T-cell (primary cell): Measurements from ENCODE around the gene UBE2H. TPM values are rescaled to one million over a fixed set of nuclear protein-coding genes. Genes with fewer than 3 reads are reported as not detected.
A peak's percentile ranks its signal among the peaks of the same experiment; 100 is the strongest.

Experiments
- ATAC-seq, 4 experiments: fragments of 200-7000 bp in 3 of 4; fragments of 150-1000 bp in 1 of 4; cut with Tn5 transposase; replicated peaks in 1 of 4; 1 replicate in 3 of 4; 2 replicates in 1 of 4; pipeline ENCODE4 v1.10.0; 2021; ENCODE audit warnings: moderate library complexity in 3 of 4, mild to moderate bottlenecking in 2 of 4, moderate number of reproducible peaks in 1 of 4
- CTCF ChIA-PET, 2 donors: fragments of 300-600 bp; sonication (Branson Sonifier 250); formaldehyde crosslinking; loops; one replicate each; lab custom pipeline; 2022; ENCODE audit warnings: antibody characterized with exemption in 2 of 2; lab: Charles Lee
- POLR2A ChIA-PET, 2 donors: fragments of 300-600 bp; sonication (Branson Sonifier 250); formaldehyde crosslinking; loops; one replicate each; lab custom pipeline; 2022; ENCODE audit warnings: antibody characterized with exemption in 2 of 2; lab: Charles Lee
- DNase-seq, 35 experiments: peaks; one replicate each; pipeline versions ENCODE4 v3.0.0 to v3.0.0-alpha.2; 2013 to 2023
- H3K27ac ChIP-seq: one replicate; pipeline ENCODE4 v1.5.1; 2013; ENCODE audit warnings: low read length
- H3K27me3 ChIP-seq, 2 experiments: replicated peaks in 1 of 2; 1 replicate in 1 of 2; 2 replicates in 1 of 2; pipeline versions ENCODE4 v1.6.1 to v1.7.0; 2013; ENCODE audit warnings: low read length in 1 of 2, mixed read lengths in 1 of 2; ENCODE audit not compliant: control insufficient read depth in 2 of 2, insufficient read depth in 2 of 2; ENCODE audit errors: extremely low read depth in 1 of 2
- H3K36me3 ChIP-seq, 2 donors: 1 replicate in 1 of 2; 2 replicates in 1 of 2; pipeline versions ENCODE4 v1.6.1 to v1.7.0; 2013; ENCODE audit warnings: low read length in 1 of 2; ENCODE audit not compliant: control insufficient read depth in 2 of 2, insufficient read depth in 1 of 2; ENCODE audit errors: extremely low read depth in 1 of 2
- H3K4me1 ChIP-seq, 2 experiments: 1 replicate in 1 of 2; 2 replicates in 1 of 2; pipeline versions ENCODE4 v1.6.1 to v1.7.0; 2013; ENCODE audit warnings: low read length in 2 of 2, mixed read lengths in 1 of 2; ENCODE audit not compliant: insufficient read depth in 2 of 2, control insufficient read depth in 1 of 2; ENCODE audit errors: extremely low read depth in 1 of 2
- H3K4me3 ChIP-seq, 2 donors: 1 replicate in 1 of 2; 2 replicates in 1 of 2; pipeline versions ENCODE4 v1.5.1 to v1.7.0; 2013; ENCODE audit warnings: mild to moderate bottlenecking in 2 of 2, low read length in 1 of 2, moderate library complexity in 1 of 2; ENCODE audit not compliant: control insufficient read depth in 1 of 2; ENCODE audit errors: extremely low read depth in 1 of 2
- H3K9me3 ChIP-seq: 2 replicates; pipeline ENCODE4 v1.7.0; 2013
- H3K27ac Mint-ChIP-seq, 2 donors: one replicate each; pipeline ENCODE4 v1.8.0; 2020 to 2021; ENCODE audit warnings: mild to moderate bottlenecking in 2 of 2, mixed read lengths in 2 of 2
- H3K27me3 Mint-ChIP-seq, 2 donors: one replicate each; pipeline ENCODE4 v1.8.0; 2021 to 2022; ENCODE audit warnings: mixed read lengths in 2 of 2
- H3K36me3 Mint-ChIP-seq: one replicate; pipeline ENCODE4 v1.8.0; 2021; ENCODE audit warnings: mixed read lengths
- H3K4me1 Mint-ChIP-seq, 3 donors: one replicate each; pipeline ENCODE4 v1.8.0; 2020 to 2022; ENCODE audit warnings: mixed read lengths in 3 of 3, mild to moderate bottlenecking in 1 of 3
- H3K4me3 Mint-ChIP-seq, 3 donors: one replicate each; pipeline ENCODE4 v1.8.0; 2020 to 2022; ENCODE audit warnings: mild to moderate bottlenecking in 3 of 3, mixed read lengths in 3 of 3, moderate library complexity in 3 of 3
- H3K9me3 Mint-ChIP-seq, 3 donors: one replicate each; pipeline ENCODE4 v1.8.0; 2020 to 2022; ENCODE audit warnings: mixed read lengths in 3 of 3
- WGBS: methylation state at CpG from one replicate; pipeline ENCODE4 v1.1.5; 2013; ENCODE audit warnings: missing lambda C conversion rate; ENCODE audit not compliant: insufficient coverage; 5-methylcytosine and 5-hydroxymethylcytosine counted together
- total RNA-seq, 35 experiments: library from RNA in 6 of 35; stranded (reverse) in 6 of 35; fragments of 120-200 nt in 1 of 35; gene quantifications; one replicate each; pipeline versions ENCODE4 v1.2.1 to v1.2.4 and lab custom pipeline; 2013 to 2026

The UBE2H gene
- total RNA-seq, 5 donors from 2014 or later (not counting 1 experiment from before 2014, with no cell fraction given) = 37.5 to 63.8 (median 50.1) TPM

- no peak overlapping the region for H3K4me3 Mint-ChIP-seq
- H3K36me3 ChIP-seq = peaks cover 3 to 6% of the 10 kb centered on the region in 2 donors
- WGBS = no CpG with 5 or more reads among the region's 5 CpGs
- no peaks in the 10 kb centered on the region for H3K9me3 Mint-ChIP-seq
- H3K27ac Mint-ChIP-seq = peak overlapping the region in 1 of 2 donors; percentile 43
- DNase-seq (no peak), ATAC-seq (no peak)
- POLR2A ChIA-PET = interaction anchor here (0.6 to 0.7 kb wide), 5 partner anchors 19 to 1146 kb away, joined by 3 to 8 read pairs (median 5); no protein-coding TSS in a partner anchor
- peaks cover 27 to 42% (median 33%) of the 10 kb centered on the region in 3 donors for H3K4me1 Mint-ChIP-seq
- CTCF ChIA-PET = interaction anchor here in 1 of 2 donors (0.6 to 1.2 kb wide), 3 partner anchors 45 to 124 kb away, joined by 3 to 5 read pairs (median 4); no protein-coding TSS in a partner anchor
- H3K27me3 Mint-ChIP-seq = no peaks in the 10 kb centered on the region
- H3K36me3 Mint-ChIP-seq = peaks cover 17% of the 10 kb centered on the region
- H3K4me1 ChIP-seq = peaks cover 19 to 40% of the 10 kb centered on the region in 2 experiments
- H3K27ac ChIP-seq = no peak overlapping the region
- no peaks in the 10 kb centered on the region for H3K9me3 ChIP-seq
- H3K4me3 ChIP-seq = no peak overlapping the region
- H3K27me3 ChIP-seq = no peaks in the 10 kb centered on the region
Observed at GRCh38 chr7:129948338-129948737, 4.4 kb downstream of the UBE2H start.

GRCh38 chr7:129947701-129948100 lies 5.1 kb downstream of the UBE2H start:
- Mint-ChIP-seq H3K4me1 (peaks cover 24 to 36% (median 27%) of the 10 kb centered on the region in 3 donors), H3K27ac (peak overlapping the region in 1 of 2 donors; percentile 65), H3K27me3 (no peaks in the 10 kb centered on the region), H3K9me3 (no peaks in the 10 kb centered on the region), H3K4me3 (peak overlapping the region in 1 of 3 donors; percentile 4), H3K36me3 (peaks cover 17% of the 10 kb centered on the region)
- ChIA-PET CTCF (interaction anchor here in 1 of 2 donors (0.6 kb wide), 2 partner anchors 124 to 725 kb away, joined by 4 to 7 read pairs; no protein-coding TSS in a partner anchor), POLR2A (interaction anchor here in 1 of 2 donors (0.5 to 0.6 kb wide), 3 partner anchors 9 to 108 kb away, joined by 4 to 11 read pairs (median 6); no protein-coding TSS in a partner anchor)
- Histone ChIP-seq H3K27me3 (no peaks in the 10 kb centered on the region), H3K36me3 (peaks cover 3 to 9% of the 10 kb centered on the region in 2 donors), H3K4me3 (no peak overlapping the region), H3K9me3 (no peaks in the 10 kb centered on the region), H3K27ac (no peak overlapping the region), H3K4me1 (peaks cover 19 to 35% of the 10 kb centered on the region in 2 experiments)
- ATAC-seq (no peak), DNase-seq (no peak)
- 99% methylated on average over 7 of the region's 8 CpGs for WGBS

GRCh38 chr7:129947049-129947448 lies 5.7 kb downstream of the UBE2H start:
- CTCF ChIA-PET = interaction anchor here in 1 of 2 donors (0.6 kb wide), 1 partner anchor 724 kb away, joined by 7 read pairs; no protein-coding TSS in a partner anchor
- H3K27ac ChIP-seq = no peak overlapping the region

GRCh38 chr7:129946282-129946681 lies 6.5 kb downstream of the UBE2H start:
- H3K4me1 ChIP-seq = peaks cover 19 to 29% of the 10 kb centered on the region in 2 experiments
- ATAC-seq = no peak
- DNase-seq = no peak
- ChIA-PET POLR2A (interaction anchor here in 1 of 2 donors (0.6 to 0.7 kb wide), 2 partner anchors 13 to 1471 kb away, joined by 3 to 4 read pairs; no protein-coding TSS in a partner anchor), CTCF (no interaction called here)
- peaks cover 3 to 9% of the 10 kb centered on the region in 2 donors for H3K36me3 ChIP-seq
- peaks cover 18% of the 10 kb centered on the region for H3K36me3 Mint-ChIP-seq
- peaks cover 24 to 31% (median 27%) of the 10 kb centered on the region in 3 donors for H3K4me1 Mint-ChIP-seq
- H3K27ac ChIP-seq = no peak overlapping the region
- H3K27me3 Mint-ChIP-seq = no peaks in the 10 kb centered on the region
- no peaks in the 10 kb centered on the region for H3K9me3 Mint-ChIP-seq
- no CpG with 5 or more reads among the region's 5 CpGs for WGBS
- H3K4me3 Mint-ChIP-seq = no peak overlapping the region
- H3K27ac Mint-ChIP-seq = no peak overlapping the region
- H3K4me3 ChIP-seq = no peak overlapping the region
- H3K9me3 ChIP-seq = no peaks in the 10 kb centered on the region
- H3K27me3 ChIP-seq = no peaks in the 10 kb centered on the region

More at GRCh38 chr7:129947049-129947448, 5.7 kb downstream of the UBE2H start:
- peaks cover 17% of the 10 kb centered on the region for H3K36me3 Mint-ChIP-seq
- Histone ChIP-seq H3K4me1 (peaks cover 19 to 35% of the 10 kb centered on the region in 2 experiments), H3K36me3 (peaks cover 3 to 9% of the 10 kb centered on the region in 2 donors), H3K27me3 (no peaks in the 10 kb centered on the region), H3K9me3 (no peaks in the 10 kb centered on the region), H3K4me3 (no peak overlapping the region)
- POLR2A ChIA-PET = interaction anchor here in 1 of 2 donors (0.6 kb wide), 1 partner anchor 13 kb away, joined by 3 read pairs; no protein-coding TSS in a partner anchor
- WGBS = 88% methylated on average over 3 of the region's 3 CpGs
- H3K27me3 Mint-ChIP-seq = no peaks in the 10 kb centered on the region
- DNase-seq (no peak), ATAC-seq (no peak)
- peaks cover 24 to 33% (median 30%) of the 10 kb centered on the region in 3 donors for H3K4me1 Mint-ChIP-seq
- no peaks in the 10 kb centered on the region for H3K9me3 Mint-ChIP-seq
- no peak overlapping the region for H3K27ac Mint-ChIP-seq
- peak overlapping the region in 1 of 3 donors; percentile 4 for H3K4me3 Mint-ChIP-seq

- Histone ChIP-seq H3K4me1 (peaks cover 10 to 14% of the 10 kb centered on the region in 2 experiments), H3K27me3 (no peaks in the 10 kb centered on the region), H3K4me3 (no peak overlapping the region), H3K27ac (no peak overlapping the region), H3K9me3 (no peaks in the 10 kb centered on the region), H3K36me3 (peaks cover 3 to 17% of the 10 kb centered on the region in 2 donors)
- ChIA-PET CTCF (no interaction called here), POLR2A (interaction anchor here in 1 of 2 donors (0.7 kb wide), 2 partner anchors 743 to 901 kb away, joined by 3 to 4 read pairs; no protein-coding TSS in a partner anchor)
- DNase-seq (no peak), ATAC-seq (no peak)
- Mint-ChIP-seq H3K9me3 (no peaks in the 10 kb centered on the region), H3K27me3 (no peaks in the 10 kb centered on the region), H3K36me3 (peaks cover 28% of the 10 kb centered on the region), H3K4me3 (no peak overlapping the region), H3K27ac (no peak overlapping the region), H3K4me1 (peaks cover 34 to 48% (median 39%) of the 10 kb centered on the region in 3 donors)
- WGBS = 96% methylated on average over 6 of the region's 6 CpGs
Observed at GRCh38 chr7:129943352-129943751, 9.4 kb downstream of the UBE2H start.

GRCh38 chr7:129940329-129940728 lies 12.4 kb downstream of the UBE2H start:
- Mint-ChIP-seq H3K4me1 (peaks cover 23 to 38% (median 32%) of the 10 kb centered on the region in 3 donors), H3K4me3 (no peak overlapping the region), H3K27ac (peak overlapping the region in 1 of 2 donors; percentile 52), H3K36me3 (peaks cover 23% of the 10 kb centered on the region), H3K27me3 (no peaks in the 10 kb centered on the region), H3K9me3 (no peaks in the 10 kb centered on the region)
- ATAC-seq = no peak
- Histone ChIP-seq H3K4me3 (no peak overlapping the region), H3K27me3 (no peaks in the 10 kb centered on the region), H3K4me1 (peaks cover 0 to 7% of the 10 kb centered on the region in 2 experiments), H3K27ac (no peak overlapping the region), H3K9me3 (no peaks in the 10 kb centered on the region), H3K36me3 (peaks cover 3 to 17% of the 10 kb centered on the region in 2 donors)
- ChIA-PET POLR2A (no interaction called here), CTCF (no interaction called here)
- WGBS = 90% methylated on average over 2 of the region's 2 CpGs
- DNase-seq = no peak
